Fibroblast of lung (primary cell): ENCODE measurements around the gene DRICH1. TPM values are rescaled to one million over a fixed set of nuclear protein-coding genes. Genes with fewer than 3 reads are reported as not detected.

Experiments used
- DNase-seq, 2 donors: peaks; one replicate each; pipeline versions ENCODE4 v3.0.0 to v3.0.0-alpha.2; 2010; ENCODE audit warnings: low read depth in 2 of 2
- H2AFZ ChIP-seq: 2 replicates; pipeline ENCODE4 v1.5.1; 2012; ENCODE audit warnings: low read length, control low read depth, inconsistent platforms
- H3K27ac ChIP-seq: 2 replicates; pipeline ENCODE4 v1.5.1; 2011; ENCODE audit warnings: low read length, control low read depth; ENCODE audit not compliant: insufficient read depth
- H3K27me3 ChIP-seq: 2 replicates; pipeline ENCODE4 v1.5.1; 2011; ENCODE audit warnings: mild to moderate bottlenecking, low read length; ENCODE audit not compliant: control insufficient read depth, insufficient read depth
- H3K36me3 ChIP-seq: 2 replicates; pipeline ENCODE4 v1.5.1; 2011; ENCODE audit warnings: low read length; ENCODE audit not compliant: control insufficient read depth, insufficient read depth
- H3K4me1 ChIP-seq: 2 replicates; pipeline ENCODE4 v1.5.1; 2011; ENCODE audit warnings: low read length; ENCODE audit not compliant: control insufficient read depth, insufficient read depth; ENCODE audit errors: extremely low read depth
- H3K4me2 ChIP-seq: 2 replicates; pipeline ENCODE4 v1.5.1; 2011; ENCODE audit warnings: low read length, control low read depth; ENCODE audit not compliant: insufficient read depth; ENCODE audit errors: extremely low read depth
- H3K4me3 ChIP-seq, 4 experiments: fragments of 200-600 bp in 1 of 4; sonication (generic) in 1 of 4; replicated peaks in 1 of 4; 2 replicates each; pipeline ENCODE4 v1.5.1; 2011 to 2016; ENCODE audit warnings: low read length in 4 of 4, low read depth in 3 of 4, mild to moderate bottlenecking in 3 of 4, control low read depth in 2 of 4, inconsistent platforms in 1 of 4, mixed read lengths in 1 of 4; ENCODE audit not compliant: insufficient read depth in 1 of 4; ENCODE audit errors: control extremely low read depth in 1 of 4
- H3K79me2 ChIP-seq: 2 replicates; pipeline ENCODE4 v1.5.1; 2012; ENCODE audit warnings: mild to moderate bottlenecking, low read length, inconsistent platforms; ENCODE audit not compliant: control insufficient read depth, insufficient read depth
- H3K9ac ChIP-seq: 2 replicates; pipeline ENCODE4 v1.5.1; 2011; ENCODE audit warnings: mild to moderate bottlenecking, low read length, control low read depth; ENCODE audit not compliant: insufficient read depth
- H3K9me3 ChIP-seq: 2 replicates; pipeline ENCODE4 v1.5.1; 2012; ENCODE audit warnings: low read depth, low read length; ENCODE audit not compliant: control insufficient read depth, insufficient read depth
- H4K20me1 ChIP-seq: 2 replicates; pipeline ENCODE4 v1.5.1; 2011; ENCODE audit warnings: low read length; ENCODE audit not compliant: control insufficient read depth, insufficient read depth; ENCODE audit errors: extremely low read depth
- EZH2 ChIP-seq: IDR thresholded peaks from 2 replicates; pipeline ENCODE4 v1.5.1; 2012; ENCODE audit warnings: low read length, control low read depth, mild to moderate bottlenecking; ENCODE audit errors: missing control alignments
- polyA plus RNA-seq, 2 donors: library from polyadenylated mRNA; depleted of rRNA in 1 of 2; stranded (reverse) in 1 of 2; unstranded in 1 of 2; fragments of >200 nt; gene quantifications; 2 replicates each; pipeline ENCODE4 v1.2.1, GENCODE V29; 2011 to 2012; ENCODE audit warnings: missing spikeins in 1 of 2
- total RNA-seq: library from RNA; depleted of rRNA; stranded (reverse); fragments of >200 nt; gene quantifications from 2 replicates; pipeline ENCODE4 v1.2.1, GENCODE V29; 2014
- TF ChIP-seq, protein P1 (sequence below), 2 donors: IDR thresholded peaks in 1 of 2; conservative IDR thresholded peaks in 1 of 2; 1 replicate in 1 of 2; 2 replicates in 1 of 2; pipeline ENCODE4 v1.5.1; 2011 to 2012; ENCODE audit warnings: low read length in 2 of 2, control low read depth in 1 of 2, inconsistent platforms in 1 of 2, low read depth in 1 of 2, mild to moderate bottlenecking in 1 of 2

The DRICH1 gene
- total and polyA plus RNA-seq, 2 donors (not counting 1 experiment from before 2014, with no cell fraction given): not detected

GRCh38 chr22:23621082-23621780, 10.9 kb downstream of the DRICH1 start:
- no peak overlapping the region for H3K4me2 ChIP-seq
- no peak overlapping the region for H3K9ac ChIP-seq
- no peak overlapping the region for H3K4me3 ChIP-seq
- no peaks in the 10 kb centered on the region for H3K4me1 ChIP-seq
- H4K20me1 ChIP-seq: no peaks in the 10 kb centered on the region
- H2AFZ ChIP-seq: no peak overlapping the region
- H3K9me3 ChIP-seq: no peaks in the 10 kb centered on the region
- no peaks in the 10 kb centered on the region for H3K79me2 ChIP-seq
- TF ChIP-seq EZH2: no peak
- TF ChIP-seq, protein P1, sequence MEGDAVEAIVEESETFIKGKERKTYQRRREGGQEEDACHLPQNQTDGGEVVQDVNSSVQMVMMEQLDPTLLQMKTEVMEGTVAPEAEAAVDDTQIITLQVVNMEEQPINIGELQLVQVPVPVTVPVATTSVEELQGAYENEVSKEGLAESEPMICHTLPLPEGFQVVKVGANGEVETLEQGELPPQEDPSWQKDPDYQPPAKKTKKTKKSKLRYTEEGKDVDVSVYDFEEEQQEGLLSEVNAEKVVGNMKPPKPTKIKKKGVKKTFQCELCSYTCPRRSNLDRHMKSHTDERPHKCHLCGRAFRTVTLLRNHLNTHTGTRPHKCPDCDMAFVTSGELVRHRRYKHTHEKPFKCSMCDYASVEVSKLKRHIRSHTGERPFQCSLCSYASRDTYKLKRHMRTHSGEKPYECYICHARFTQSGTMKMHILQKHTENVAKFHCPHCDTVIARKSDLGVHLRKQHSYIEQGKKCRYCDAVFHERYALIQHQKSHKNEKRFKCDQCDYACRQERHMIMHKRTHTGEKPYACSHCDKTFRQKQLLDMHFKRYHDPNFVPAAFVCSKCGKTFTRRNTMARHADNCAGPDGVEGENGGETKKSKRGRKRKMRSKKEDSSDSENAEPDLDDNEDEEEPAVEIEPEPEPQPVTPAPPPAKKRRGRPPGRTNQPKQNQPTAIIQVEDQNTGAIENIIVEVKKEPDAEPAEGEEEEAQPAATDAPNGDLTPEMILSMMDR (conservative IDR thresholded peaks at IDR 0.05 in 1 of 2, IDR thresholded peaks at IDR 0.05 in 1 of 2; ENCODE audit: low read depth in 1 of 2, low read length in 2 of 2): no peak
- H3K27me3 ChIP-seq: no peaks in the 10 kb centered on the region
- DNase-seq: no peak
- H3K27ac ChIP-seq: no peak overlapping the region
- no peaks in the 10 kb centered on the region for H3K36me3 ChIP-seq

GRCh38 chr22:23613193-23613972, 18.7 kb downstream of the DRICH1 start:
- peak in 1 of 2 donors; percentile 14 for DNase-seq

More at GRCh38 chr22:23613193-23613972, 18.7 kb downstream of the DRICH1 start:
- no peak overlapping the region for H3K27ac ChIP-seq
- H3K27me3 ChIP-seq: no peaks in the 10 kb centered on the region
- no peak overlapping the region for H3K9ac ChIP-seq
- H3K4me2 ChIP-seq: no peak overlapping the region
- no peak overlapping the region for H3K4me3 ChIP-seq
- H3K36me3 ChIP-seq: no peaks in the 10 kb centered on the region
- no peak overlapping the region for H2AFZ ChIP-seq
- TF ChIP-seq EZH2: no peak
- TF ChIP-seq, protein P1 (conservative IDR thresholded peaks at IDR 0.05 in 1 of 2, IDR thresholded peaks at IDR 0.05 in 1 of 2; ENCODE audit: low read depth in 1 of 2, low read length in 2 of 2): no peak
- no peaks in the 10 kb centered on the region for H3K9me3 ChIP-seq
- no peaks in the 10 kb centered on the region for H3K79me2 ChIP-seq
- H3K4me1 ChIP-seq: no peaks in the 10 kb centered on the region
- no peaks in the 10 kb centered on the region for H4K20me1 ChIP-seq
